WTC11 (cell line): ENCODE measurements around the gene MTM1. TPM values are rescaled to one million over a fixed set of nuclear protein-coding genes. Genes with fewer than 3 reads are reported as not detected.

Experiments
- ATAC-seq: fragments of 200-7000 bp; cut with Tn5 transposase; 2 replicates; pipeline ENCODE4 v1.10.0; 2021; ENCODE audit warnings: mild to moderate bottlenecking, moderate library complexity
- CTCF ChIA-PET: fragments of 300-600 bp; sonication (Branson Sonifier 250); formaldehyde crosslinking; loops from one replicate; lab custom pipeline; 2021; ENCODE audit warnings: antibody characterized with exemption; lab: Charles Lee
- POLR2A ChIA-PET: fragments of 350-600 bp; sonication (Branson Sonifier 250); formaldehyde crosslinking; loops from one replicate; lab custom pipeline; 2021; ENCODE audit warnings: antibody characterized with exemption; lab: Charles Lee
- DNase-seq: peaks from one replicate; pipeline ENCODE4 v3.0.0; 2021; ENCODE audit warnings: low spot score
- H3K27ac Mint-ChIP-seq: 2 replicates; pipeline ENCODE4 v1.8.0; 2021; ENCODE audit warnings: mixed read lengths
- H3K27me3 Mint-ChIP-seq: 2 replicates; pipeline ENCODE4 v1.8.0; 2021; ENCODE audit warnings: low read depth, mild to moderate bottlenecking, moderate library complexity, mixed read lengths
- H3K36me3 Mint-ChIP-seq: 2 replicates; pipeline ENCODE4 v1.8.0; 2021; ENCODE audit warnings: mixed read lengths
- H3K4me1 Mint-ChIP-seq: 2 replicates; pipeline ENCODE4 v1.8.0; 2022; ENCODE audit warnings: mixed read lengths
- H3K4me3 Mint-ChIP-seq: 2 replicates; pipeline ENCODE4 v1.8.0; 2021; ENCODE audit warnings: mild to moderate bottlenecking, moderate library complexity, mixed read lengths
- H3K9me3 Mint-ChIP-seq: 2 replicates; pipeline ENCODE4 v1.8.0; 2021; ENCODE audit warnings: mixed read lengths
- CREM ChIP-seq: sonication (generic); formaldehyde crosslinking; IDR thresholded peaks from 2 replicates; pipeline ENCODE4 v1.8.1; 2022; ENCODE audit warnings: mild to moderate bottlenecking, missing genetic modification reagents, moderate library complexity
- FOXK1 ChIP-seq: sonication (generic); formaldehyde crosslinking; IDR thresholded peaks from 2 replicates; pipeline ENCODE4 v1.8.0; 2022; ENCODE audit warnings: mild to moderate bottlenecking, moderate library complexity, missing genetic modification reagents
- HMGA2 ChIP-seq: fragments of 250-450 bp; sonication (Bioruptor Pico); IDR thresholded peaks from 2 replicates; pipeline ENCODE4 v1.4.0; 2021; ENCODE audit warnings: mild to moderate bottlenecking, moderate library complexity
- MXD4 ChIP-seq: fragments of 250-450 bp; sonication (Bioruptor Pico); IDR thresholded peaks from 2 replicates; pipeline ENCODE4 v1.8.0; 2021; ENCODE audit warnings: mild to moderate bottlenecking, moderate library complexity, borderline replicate concordance
- NFYB ChIP-seq: sonication (generic); formaldehyde crosslinking; conservative IDR thresholded peaks from 2 replicates; pipeline ENCODE4 v1.8.0; 2022; ENCODE audit warnings: low read depth, missing genetic modification reagents
- NR3C1 ChIP-seq: sonication (generic); formaldehyde crosslinking; conservative IDR thresholded peaks from 2 replicates; pipeline ENCODE4 v1.8.1; 2023; ENCODE audit warnings: low read depth, mild to moderate bottlenecking, missing genetic modification reagents
- PRRX2 ChIP-seq: fragments of 250-450 bp; sonication (Bioruptor Pico); IDR thresholded peaks from 2 replicates; pipeline ENCODE4 v1.8.0; 2021; ENCODE audit warnings: mild to moderate bottlenecking
- TP53 ChIP-seq: sonication (generic); formaldehyde crosslinking; IDR thresholded peaks from 2 replicates; pipeline ENCODE4 v1.8.1; 2023; ENCODE audit warnings: mild to moderate bottlenecking, missing genetic modification reagents
- ZNF138 ChIP-seq: sonication (generic); formaldehyde crosslinking; conservative IDR thresholded peaks from 2 replicates; pipeline ENCODE4 v1.8.1; 2022; ENCODE audit warnings: mild to moderate bottlenecking, moderate library complexity, missing genetic modification reagents
- ZNF219 ChIP-seq: sonication (generic); formaldehyde crosslinking; IDR thresholded peaks from 2 replicates; pipeline ENCODE4 v1.8.0; 2023; ENCODE audit warnings: missing genetic modification reagents, mild to moderate bottlenecking, borderline replicate concordance
- ZNF232 ChIP-seq: sonication (generic); formaldehyde crosslinking; IDR thresholded peaks from 2 replicates; pipeline ENCODE4 v1.8.0; 2022; ENCODE audit warnings: mild to moderate bottlenecking, missing genetic modification reagents
- total RNA-seq: library from RNA; stranded (reverse); gene quantifications from 3 replicates; pipeline ENCODE4 v1.2.3, GENCODE V29; 2021
- TF ChIP-seq, protein P1 (sequence below): sonication (generic); formaldehyde crosslinking; IDR thresholded peaks from 2 replicates; pipeline ENCODE4 v1.8.1; 2023; ENCODE audit warnings: mild to moderate bottlenecking, missing genetic modification reagents, moderate library complexity
- TF ChIP-seq, protein P2 (sequence below): sonication (generic); formaldehyde crosslinking; IDR thresholded peaks from 2 replicates; pipeline ENCODE4 v1.8.1; 2023; ENCODE audit warnings: mild to moderate bottlenecking, moderate library complexity, missing genetic modification reagents
- TF ChIP-seq, protein P3 (sequence below): sonication (generic); formaldehyde crosslinking; IDR thresholded peaks from 2 replicates; pipeline ENCODE4 v1.8.1; 2022; ENCODE audit warnings: missing genetic modification reagents, borderline replicate concordance
- TF ChIP-seq, protein P4 (sequence below): sonication (generic); formaldehyde crosslinking; IDR thresholded peaks from 2 replicates; pipeline ENCODE4 v1.8.0; 2022; ENCODE audit warnings: mild to moderate bottlenecking, missing genetic modification reagents
- TF ChIP-seq, protein P5 (sequence below): sonication (generic); formaldehyde crosslinking; IDR thresholded peaks from 2 replicates; pipeline ENCODE4 v1.8.0; 2022; ENCODE audit warnings: mild to moderate bottlenecking, missing genetic modification reagents
- TF ChIP-seq, protein P6 (sequence below): sonication (generic); formaldehyde crosslinking; IDR thresholded peaks from 2 replicates; pipeline ENCODE4 v1.8.1; 2023; ENCODE audit warnings: mild to moderate bottlenecking, missing genetic modification reagents, moderate library complexity
- TF ChIP-seq, protein P7 (sequence below): sonication (generic); formaldehyde crosslinking; IDR thresholded peaks from 2 replicates; pipeline ENCODE4 v1.8.0; 2022; ENCODE audit warnings: missing genetic modification reagents
- TF ChIP-seq, protein P8 (sequence below): fragments of 250-450 bp; sonication (Bioruptor Pico); IDR thresholded peaks from 2 replicates; pipeline ENCODE4 v1.9.0; 2021; ENCODE audit warnings: mild to moderate bottlenecking
- TF ChIP-seq, protein P9 (sequence below): sonication (generic); formaldehyde crosslinking; IDR thresholded peaks from 2 replicates; pipeline ENCODE4 v1.8.1; 2023; ENCODE audit warnings: mild to moderate bottlenecking, missing genetic modification reagents
- TF ChIP-seq, protein P10 (sequence below): sonication (generic); formaldehyde crosslinking; IDR thresholded peaks from 2 replicates; pipeline ENCODE4 v1.8.1; 2022; ENCODE audit warnings: mild to moderate bottlenecking, missing genetic modification reagents, moderate library complexity, borderline replicate concordance
- TF ChIP-seq, protein P11 (sequence below): sonication (generic); formaldehyde crosslinking; IDR thresholded peaks from 2 replicates; pipeline ENCODE4 v1.8.1; 2022; ENCODE audit warnings: low read depth, missing genetic modification reagents, borderline replicate concordance

Gene MTM1
- total RNA-seq, 1 experiment from 2014 or later: 10.4 TPM

DNA sequence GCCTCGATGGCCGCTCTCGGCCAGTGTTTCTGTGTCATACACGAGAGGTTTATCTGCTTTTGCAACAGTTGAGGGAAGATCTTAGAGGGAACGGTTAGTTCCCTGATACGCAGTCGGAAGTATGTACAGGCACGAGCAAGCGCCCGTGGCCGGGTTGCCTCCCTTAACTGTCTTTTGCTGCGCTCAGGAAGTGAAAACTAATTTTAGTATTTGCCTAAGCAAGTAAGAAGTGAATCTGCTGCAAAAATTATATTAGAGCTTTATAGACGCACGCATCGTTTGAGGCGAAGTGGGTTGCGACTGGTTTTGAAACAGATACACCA lies 695 bp downstream of the MTM1 start:
- Mint-ChIP-seq H3K36me3 (no peaks in the 10 kb centered on the region), H3K27me3 (peaks cover 10% of the 10 kb centered on the region), H3K4me1 (peaks cover 68% of the 10 kb centered on the region)
- no peak for TF ChIP-seq ZNF138 (CRISPR knock-in tag)
- TF ChIP-seq FOXK1 (CRISPR knock-in tag): no peak
- TF ChIP-seq MXD4 (CRISPR knock-in tag): no peak
- TF ChIP-seq, protein P1, sequence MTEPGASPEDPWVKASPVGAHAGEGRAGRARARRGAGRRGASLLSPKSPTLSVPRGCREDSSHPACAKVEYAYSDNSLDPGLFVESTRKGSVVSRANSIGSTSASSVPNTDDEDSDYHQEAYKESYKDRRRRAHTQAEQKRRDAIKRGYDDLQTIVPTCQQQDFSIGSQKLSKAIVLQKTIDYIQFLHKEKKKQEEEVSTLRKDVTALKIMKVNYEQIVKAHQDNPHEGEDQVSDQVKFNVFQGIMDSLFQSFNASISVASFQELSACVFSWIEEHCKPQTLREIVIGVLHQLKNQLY (CRISPR knock-in tag): no peak
- TF ChIP-seq, protein P2, sequence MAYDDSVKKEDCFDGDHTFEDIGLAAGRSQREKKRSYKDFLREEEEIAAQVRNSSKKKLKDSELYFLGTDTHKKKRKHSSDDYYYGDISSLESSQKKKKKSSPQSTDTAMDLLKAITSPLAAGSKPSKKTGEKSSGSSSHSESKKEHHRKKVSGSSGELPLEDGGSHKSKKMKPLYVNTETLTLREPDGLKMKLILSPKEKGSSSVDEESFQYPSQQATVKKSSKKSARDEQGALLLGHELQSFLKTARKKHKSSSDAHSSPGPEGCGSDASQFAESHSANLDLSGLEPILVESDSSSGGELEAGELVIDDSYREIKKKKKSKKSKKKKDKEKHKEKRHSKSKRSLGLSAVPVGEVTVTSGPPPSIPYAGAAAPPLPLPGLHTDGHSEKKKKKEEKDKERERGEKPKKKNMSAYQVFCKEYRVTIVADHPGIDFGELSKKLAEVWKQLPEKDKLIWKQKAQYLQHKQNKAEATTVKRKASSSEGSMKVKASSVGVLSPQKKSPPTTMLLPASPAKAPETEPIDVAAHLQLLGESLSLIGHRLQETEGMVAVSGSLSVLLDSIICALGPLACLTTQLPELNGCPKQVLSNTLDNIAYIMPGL: no peak
- TF ChIP-seq, protein P3, sequence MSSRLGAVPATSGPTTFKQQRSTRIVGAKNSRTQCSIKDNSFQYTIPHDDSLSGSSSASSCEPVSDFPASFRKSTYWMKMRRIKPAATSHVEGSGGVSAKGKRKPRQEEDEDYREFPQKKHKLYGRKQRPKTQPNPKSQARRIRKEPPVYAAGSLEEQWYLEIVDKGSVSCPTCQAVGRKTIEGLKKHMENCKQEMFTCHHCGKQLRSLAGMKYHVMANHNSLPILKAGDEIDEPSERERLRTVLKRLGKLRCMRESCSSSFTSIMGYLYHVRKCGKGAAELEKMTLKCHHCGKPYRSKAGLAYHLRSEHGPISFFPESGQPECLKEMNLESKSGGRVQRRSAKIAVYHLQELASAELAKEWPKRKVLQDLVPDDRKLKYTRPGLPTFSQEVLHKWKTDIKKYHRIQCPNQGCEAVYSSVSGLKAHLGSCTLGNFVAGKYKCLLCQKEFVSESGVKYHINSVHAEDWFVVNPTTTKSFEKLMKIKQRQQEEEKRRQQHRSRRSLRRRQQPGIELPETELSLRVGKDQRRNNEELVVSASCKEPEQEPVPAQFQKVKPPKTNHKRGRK (CRISPR knock-in tag): no peak
- TF ChIP-seq ZNF219 (CRISPR knock-in tag): no peak
- TF ChIP-seq, protein P4, sequence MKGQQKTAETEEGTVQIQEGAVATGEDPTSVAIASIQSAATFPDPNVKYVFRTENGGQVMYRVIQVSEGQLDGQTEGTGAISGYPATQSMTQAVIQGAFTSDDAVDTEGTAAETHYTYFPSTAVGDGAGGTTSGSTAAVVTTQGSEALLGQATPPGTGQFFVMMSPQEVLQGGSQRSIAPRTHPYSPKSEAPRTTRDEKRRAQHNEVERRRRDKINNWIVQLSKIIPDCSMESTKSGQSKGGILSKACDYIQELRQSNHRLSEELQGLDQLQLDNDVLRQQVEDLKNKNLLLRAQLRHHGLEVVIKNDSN: no peak
- no peak for TF ChIP-seq NFYB
- no peak for TF ChIP-seq PRRX2
- no peak for TF ChIP-seq HMGA2 (CRISPR knock-in tag)
- no peak for TF ChIP-seq TP53
- TF ChIP-seq, protein P5, sequence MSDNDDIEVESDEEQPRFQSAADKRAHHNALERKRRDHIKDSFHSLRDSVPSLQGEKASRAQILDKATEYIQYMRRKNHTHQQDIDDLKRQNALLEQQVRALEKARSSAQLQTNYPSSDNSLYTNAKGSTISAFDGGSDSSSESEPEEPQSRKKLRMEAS: no peak
- TF ChIP-seq ZNF232 (CRISPR knock-in tag): no peak
- TF ChIP-seq, all 79 proteins: peak for 0
- Mint-ChIP-seq H3K9me3 (no peaks in the 10 kb centered on the region), H3K4me3 (peak overlapping the region; percentile 71), H3K27ac (no peak overlapping the region)
- ChIA-PET CTCF (interaction anchor here (1.1 kb wide), 1 partner anchor 18 kb away, joined by 3 read pairs; no protein-coding TSS in a partner anchor), POLR2A (interaction anchor here (1.9 kb wide), 1 partner anchor 629 kb away, joined by 6 read pairs; no protein-coding TSS in a partner anchor)
- DNase-seq (no peak), ATAC-seq (no peak)

DNA sequence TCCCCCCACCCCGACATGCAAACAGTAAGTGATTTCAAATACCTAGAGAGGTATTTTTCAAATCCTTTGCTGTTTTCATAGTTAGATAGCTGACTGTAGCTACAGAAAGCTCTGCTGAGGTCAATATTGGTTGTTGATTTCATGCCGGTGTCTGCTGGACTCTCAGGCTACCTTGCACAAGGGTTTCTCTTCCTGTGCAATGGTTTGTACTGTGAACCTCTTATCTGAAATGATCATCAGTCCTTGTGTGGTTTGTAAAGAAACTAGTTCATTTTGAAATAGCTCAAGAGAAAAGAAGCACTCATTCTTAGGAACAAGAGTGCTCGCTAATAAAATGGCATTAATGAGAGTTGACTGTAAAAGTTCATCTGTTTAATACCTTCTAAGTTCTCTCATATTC lies 2.1 kb downstream of the MTM1 start:
- Mint-ChIP-seq H3K27me3 (peaks cover 10% of the 10 kb centered on the region), H3K36me3 (no peaks in the 10 kb centered on the region), H3K4me1 (peaks cover 73% of the 10 kb centered on the region), H3K4me3 (peak overlapping the region; percentile 16; the same call in 1 of the 2 replicates), H3K27ac (no peak overlapping the region), H3K9me3 (no peaks in the 10 kb centered on the region)
- ChIA-PET CTCF (no interaction called here), POLR2A (no interaction called here)
- DNase-seq (no peak), ATAC-seq (no peak)
- no peak for TF ChIP-seq FOXK1 (CRISPR knock-in tag)
- TF ChIP-seq, protein P6, sequence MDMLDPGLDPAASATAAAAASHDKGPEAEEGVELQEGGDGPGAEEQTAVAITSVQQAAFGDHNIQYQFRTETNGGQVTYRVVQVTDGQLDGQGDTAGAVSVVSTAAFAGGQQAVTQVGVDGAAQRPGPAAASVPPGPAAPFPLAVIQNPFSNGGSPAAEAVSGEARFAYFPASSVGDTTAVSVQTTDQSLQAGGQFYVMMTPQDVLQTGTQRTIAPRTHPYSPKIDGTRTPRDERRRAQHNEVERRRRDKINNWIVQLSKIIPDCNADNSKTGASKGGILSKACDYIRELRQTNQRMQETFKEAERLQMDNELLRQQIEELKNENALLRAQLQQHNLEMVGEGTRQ: no peak
- TF ChIP-seq, protein P7, sequence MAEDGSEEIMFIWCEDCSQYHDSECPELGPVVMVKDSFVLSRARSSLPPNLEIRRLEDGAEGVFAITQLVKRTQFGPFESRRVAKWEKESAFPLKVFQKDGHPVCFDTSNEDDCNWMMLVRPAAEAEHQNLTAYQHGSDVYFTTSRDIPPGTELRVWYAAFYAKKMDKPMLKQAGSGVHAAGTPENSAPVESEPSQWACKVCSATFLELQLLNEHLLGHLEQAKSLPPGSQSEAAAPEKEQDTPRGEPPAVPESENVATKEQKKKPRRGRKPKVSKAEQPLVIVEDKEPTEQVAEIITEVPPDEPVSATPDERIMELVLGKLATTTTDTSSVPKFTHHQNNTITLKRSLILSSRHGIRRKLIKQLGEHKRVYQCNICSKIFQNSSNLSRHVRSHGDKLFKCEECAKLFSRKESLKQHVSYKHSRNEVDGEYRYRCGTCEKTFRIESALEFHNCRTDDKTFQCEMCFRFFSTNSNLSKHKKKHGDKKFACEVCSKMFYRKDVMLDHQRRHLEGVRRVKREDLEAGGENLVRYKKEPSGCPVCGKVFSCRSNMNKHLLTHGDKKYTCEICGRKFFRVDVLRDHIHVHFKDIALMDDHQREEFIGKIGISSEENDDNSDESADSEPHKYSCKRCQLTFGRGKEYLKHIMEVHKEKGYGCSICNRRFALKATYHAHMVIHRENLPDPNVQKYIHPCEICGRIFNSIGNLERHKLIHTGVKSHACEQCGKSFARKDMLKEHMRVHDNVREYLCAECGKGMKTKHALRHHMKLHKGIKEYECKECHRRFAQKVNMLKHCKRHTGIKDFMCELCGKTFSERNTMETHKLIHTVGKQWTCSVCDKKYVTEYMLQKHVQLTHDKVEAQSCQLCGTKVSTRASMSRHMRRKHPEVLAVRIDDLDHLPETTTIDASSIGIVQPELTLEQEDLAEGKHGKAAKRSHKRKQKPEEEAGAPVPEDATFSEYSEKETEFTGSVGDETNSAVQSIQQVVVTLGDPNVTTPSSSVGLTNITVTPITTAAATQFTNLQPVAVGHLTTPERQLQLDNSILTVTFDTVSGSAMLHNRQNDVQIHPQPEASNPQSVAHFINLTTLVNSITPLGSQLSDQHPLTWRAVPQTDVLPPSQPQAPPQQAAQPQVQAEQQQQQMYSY (CRISPR knock-in tag): no peak
- TF ChIP-seq, protein P8, sequence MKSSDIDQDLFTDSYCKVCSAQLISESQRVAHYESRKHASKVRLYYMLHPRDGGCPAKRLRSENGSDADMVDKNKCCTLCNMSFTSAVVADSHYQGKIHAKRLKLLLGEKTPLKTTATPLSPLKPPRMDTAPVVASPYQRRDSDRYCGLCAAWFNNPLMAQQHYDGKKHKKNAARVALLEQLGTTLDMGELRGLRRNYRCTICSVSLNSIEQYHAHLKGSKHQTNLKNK (CRISPR knock-in tag): no peak
- TF ChIP-seq, protein P9, sequence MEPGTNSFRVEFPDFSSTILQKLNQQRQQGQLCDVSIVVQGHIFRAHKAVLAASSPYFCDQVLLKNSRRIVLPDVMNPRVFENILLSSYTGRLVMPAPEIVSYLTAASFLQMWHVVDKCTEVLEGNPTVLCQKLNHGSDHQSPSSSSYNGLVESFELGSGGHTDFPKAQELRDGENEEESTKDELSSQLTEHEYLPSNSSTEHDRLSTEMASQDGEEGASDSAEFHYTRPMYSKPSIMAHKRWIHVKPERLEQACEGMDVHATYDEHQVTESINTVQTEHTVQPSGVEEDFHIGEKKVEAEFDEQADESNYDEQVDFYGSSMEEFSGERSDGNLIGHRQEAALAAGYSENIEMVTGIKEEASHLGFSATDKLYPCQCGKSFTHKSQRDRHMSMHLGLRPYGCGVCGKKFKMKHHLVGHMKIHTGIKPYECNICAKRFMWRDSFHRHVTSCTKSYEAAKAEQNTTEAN (CRISPR knock-in tag): no peak
- TF ChIP-seq NR3C1 (CRISPR knock-in tag): no peak
- TF ChIP-seq, protein P10, sequence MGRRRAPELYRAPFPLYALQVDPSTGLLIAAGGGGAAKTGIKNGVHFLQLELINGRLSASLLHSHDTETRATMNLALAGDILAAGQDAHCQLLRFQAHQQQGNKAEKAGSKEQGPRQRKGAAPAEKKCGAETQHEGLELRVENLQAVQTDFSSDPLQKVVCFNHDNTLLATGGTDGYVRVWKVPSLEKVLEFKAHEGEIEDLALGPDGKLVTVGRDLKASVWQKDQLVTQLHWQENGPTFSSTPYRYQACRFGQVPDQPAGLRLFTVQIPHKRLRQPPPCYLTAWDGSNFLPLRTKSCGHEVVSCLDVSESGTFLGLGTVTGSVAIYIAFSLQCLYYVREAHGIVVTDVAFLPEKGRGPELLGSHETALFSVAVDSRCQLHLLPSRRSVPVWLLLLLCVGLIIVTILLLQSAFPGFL (CRISPR knock-in tag): no peak
- no peak for TF ChIP-seq CREM (CRISPR knock-in tag)
- TF ChIP-seq, protein P11, sequence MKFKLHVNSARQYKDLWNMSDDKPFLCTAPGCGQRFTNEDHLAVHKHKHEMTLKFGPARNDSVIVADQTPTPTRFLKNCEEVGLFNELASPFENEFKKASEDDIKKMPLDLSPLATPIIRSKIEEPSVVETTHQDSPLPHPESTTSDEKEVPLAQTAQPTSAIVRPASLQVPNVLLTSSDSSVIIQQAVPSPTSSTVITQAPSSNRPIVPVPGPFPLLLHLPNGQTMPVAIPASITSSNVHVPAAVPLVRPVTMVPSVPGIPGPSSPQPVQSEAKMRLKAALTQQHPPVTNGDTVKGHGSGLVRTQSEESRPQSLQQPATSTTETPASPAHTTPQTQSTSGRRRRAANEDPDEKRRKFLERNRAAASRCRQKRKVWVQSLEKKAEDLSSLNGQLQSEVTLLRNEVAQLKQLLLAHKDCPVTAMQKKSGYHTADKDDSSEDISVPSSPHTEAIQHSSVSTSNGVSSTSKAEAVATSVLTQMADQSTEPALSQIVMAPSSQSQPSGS (CRISPR knock-in tag): no peak
